Muscle of leg (tissue), 11 donors: ENCODE results near the gene EP400. TPM values are rescaled to one million over a fixed set of nuclear protein-coding genes. Genes with fewer than 3 reads are reported as not detected.

Source experiments
- DNase-seq: peaks from one replicate; pipeline ENCODE4 v3.0.0; 2013
- H3K27ac ChIP-seq: one replicate; pipeline ENCODE4 v1.5.1; 2013; ENCODE audit warnings: mild to moderate bottlenecking, low read length, control low read depth
- H3K27me3 ChIP-seq: one replicate; pipeline ENCODE4 v1.6.1; 2013; ENCODE audit warnings: low read length; ENCODE audit not compliant: control insufficient read depth, insufficient read depth
- H3K36me3 ChIP-seq: one replicate; pipeline ENCODE4 v1.6.1; 2013; ENCODE audit warnings: low read length; ENCODE audit not compliant: control insufficient read depth, insufficient read depth
- H3K4me1 ChIP-seq: one replicate; pipeline ENCODE4 v1.6.1; 2013; ENCODE audit warnings: low read length; ENCODE audit not compliant: control insufficient read depth, insufficient read depth
- H3K4me3 ChIP-seq: one replicate; pipeline ENCODE4 v1.5.1; 2013; ENCODE audit warnings: low read length, control low read depth
- H3K9me3 ChIP-seq: replicated peaks from 2 replicates; pipeline ENCODE4 v1.6.1; 2013; ENCODE audit warnings: low read depth, low read length; ENCODE audit not compliant: control insufficient read depth
- WGBS: methylation state at CpG from one replicate; pipeline ENCODE4 v1.1.5; 2013; ENCODE audit warnings: missing lambda C conversion rate; ENCODE audit not compliant: insufficient coverage; 5-methylcytosine and 5-hydroxymethylcytosine counted together
- polyA plus RNA-seq, 8 donors: library from polyadenylated mRNA; unstranded; fragments of 120-200 nt; gene quantifications; one replicate each; pipeline versions ENCODE4 v1.2.1 to v1.2.3, GENCODE V29; 2013; ENCODE audit warnings: inconsistent platforms in 1 of 8, low replicate concordance in 1 of 8; ENCODE audit not compliant: insufficient read length in 8 of 8, insufficient read depth in 1 of 8
- total RNA-seq: library from RNA; stranded (reverse); fragments of 120-200 nt; gene quantifications from one replicate; pipeline ENCODE4 v1.2.4, GENCODE V29; 2013

The EP400 gene
- total and polyA plus RNA-seq, 9 donors = 9.0 to 30.5 (median 22.7) TPM

DNA sequence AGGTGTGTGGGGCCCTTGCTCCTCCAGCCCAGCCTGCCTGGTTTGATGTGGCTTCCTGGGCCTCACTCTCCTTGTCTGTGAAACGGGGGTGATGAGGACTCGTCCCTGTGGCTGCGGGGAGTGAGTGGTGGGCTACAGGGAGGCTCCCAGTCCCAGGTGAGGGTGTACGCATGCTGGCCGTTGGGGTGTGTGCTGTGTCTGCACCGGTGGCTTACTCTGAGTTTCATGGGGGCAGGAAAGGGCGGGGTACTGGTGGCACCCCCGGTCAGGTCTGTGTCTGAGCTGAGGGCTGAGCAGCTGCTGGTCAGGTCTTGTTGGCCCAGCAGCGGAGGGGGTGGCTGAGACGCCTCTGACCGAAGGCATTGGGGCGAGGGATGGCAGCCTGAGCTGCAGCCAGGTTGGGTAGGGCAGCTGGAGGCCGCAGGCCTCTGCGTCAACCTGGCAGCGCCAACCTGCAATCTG, 44.1 kb upstream of the EP400 start:
- Histone ChIP-seq H3K4me1 (peaks cover 19% of the 10 kb centered on the region), H3K27ac (no peak overlapping the region), H3K9me3 (no peaks in the 10 kb centered on the region), H3K4me3 (no peak overlapping the region), H3K36me3 (peaks cover 46% of the 10 kb centered on the region), H3K27me3 (no peaks in the 10 kb centered on the region)
- no peak for DNase-seq
- WGBS = 92% methylated on average over 13 of the region's 15 CpGs

DNA sequence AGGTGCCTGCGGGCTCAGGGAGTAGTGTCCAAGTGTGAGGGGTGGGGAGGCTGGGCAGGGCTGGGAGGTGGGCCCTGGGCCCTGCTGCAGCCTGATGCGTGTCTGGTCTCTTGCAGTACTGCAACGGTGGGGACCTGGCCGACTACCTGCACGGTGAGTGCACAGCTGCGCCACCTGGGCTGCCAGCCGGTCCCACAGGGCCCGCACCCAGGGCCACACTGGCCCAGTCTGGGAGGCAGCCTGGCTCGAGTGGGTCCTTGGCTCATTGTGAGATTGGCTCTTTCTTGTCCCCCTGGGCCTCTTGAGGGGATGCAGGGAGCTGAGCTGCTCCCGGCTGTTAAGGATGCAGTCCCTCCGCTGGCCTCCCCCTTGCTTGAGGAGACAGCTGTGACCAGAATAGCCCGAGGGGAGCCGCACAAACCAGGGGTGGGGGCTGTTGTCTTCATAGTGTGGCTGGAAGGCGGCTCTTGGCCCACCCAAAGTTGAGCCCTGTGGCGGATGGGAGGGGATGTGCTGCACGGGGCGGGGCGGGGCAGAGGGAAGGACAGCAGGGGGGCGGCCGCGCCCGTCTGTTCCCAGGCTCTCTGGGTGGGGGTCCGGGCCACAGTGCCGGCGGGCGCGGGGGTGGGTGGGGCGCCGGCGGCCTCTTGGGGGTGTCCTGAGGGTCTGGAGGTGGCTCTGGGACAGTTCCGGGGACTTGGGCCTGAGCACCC, 42.2 kb upstream of the EP400 start:
- H3K27ac ChIP-seq = no peak overlapping the region
- H3K4me3 ChIP-seq = no peak overlapping the region
- H3K9me3 ChIP-seq = no peaks in the 10 kb centered on the region
- DNase-seq = no peak
- H3K4me1 ChIP-seq = peaks cover 12% of the 10 kb centered on the region
- H3K27me3 ChIP-seq = no peaks in the 10 kb centered on the region
- H3K36me3 ChIP-seq = peaks cover 56% of the 10 kb centered on the region
- WGBS = 90% methylated on average over 24 of the region's 31 CpGs

DNA sequence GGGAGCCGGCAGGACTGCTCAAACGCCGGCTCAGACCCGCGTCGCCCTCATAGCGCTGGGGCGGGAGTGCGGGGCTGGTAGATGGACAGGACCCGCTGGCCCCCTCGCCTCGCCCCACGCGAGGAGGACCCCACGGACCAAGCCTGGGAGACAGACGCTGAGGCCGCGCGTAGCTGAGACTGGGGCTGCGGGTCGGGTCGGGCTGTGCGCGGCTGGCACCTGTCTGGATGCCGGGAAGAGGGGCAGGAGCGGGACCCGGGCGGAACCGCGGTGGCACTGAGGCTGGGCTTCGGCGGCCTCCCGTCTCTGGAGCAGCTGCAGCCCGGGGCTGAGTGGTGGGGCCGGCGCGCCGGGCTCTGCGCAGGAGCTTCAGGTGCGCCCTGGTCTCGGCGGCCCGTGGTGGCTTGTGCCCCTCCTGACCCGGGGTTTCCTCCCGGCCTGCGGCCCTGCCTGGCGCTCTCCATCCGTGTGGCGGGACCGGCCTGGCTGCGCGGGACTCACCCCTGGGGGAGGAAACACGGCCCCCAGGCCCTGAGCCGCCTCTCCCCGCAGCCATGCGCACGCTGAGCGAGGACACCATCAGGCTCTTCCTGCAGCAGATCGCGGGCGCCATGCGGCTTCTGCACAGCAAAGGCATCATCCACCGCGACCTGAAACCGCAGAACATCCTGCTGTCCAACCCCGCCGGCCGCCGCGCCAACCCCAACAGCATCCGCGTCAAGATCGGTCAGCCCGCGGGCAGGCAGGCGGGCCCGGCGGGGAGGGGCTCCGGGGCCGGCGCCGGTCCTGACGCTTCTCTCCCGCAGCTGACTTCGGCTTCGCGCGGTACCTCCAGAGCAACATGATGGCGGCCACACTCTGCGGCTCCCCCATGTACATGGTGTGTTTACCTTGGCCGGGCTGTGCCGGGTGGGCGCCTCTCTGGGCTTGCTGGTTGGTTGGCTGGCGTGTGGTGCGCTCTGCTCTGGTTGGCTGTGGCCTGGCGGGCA, 41.4 kb upstream of the EP400 start:
- DNase-seq = no peak
- no peak overlapping the region for H3K27ac ChIP-seq
- H3K4me3 ChIP-seq = no peak overlapping the region
- 95% methylated on average over 92 of the region's 96 CpGs for WGBS
- H3K9me3 ChIP-seq = no peaks in the 10 kb centered on the region
- H3K36me3 ChIP-seq = peaks cover 61% of the 10 kb centered on the region
- no peaks in the 10 kb centered on the region for H3K27me3 ChIP-seq
- H3K4me1 ChIP-seq = peaks cover 5% of the 10 kb centered on the region

DNA sequence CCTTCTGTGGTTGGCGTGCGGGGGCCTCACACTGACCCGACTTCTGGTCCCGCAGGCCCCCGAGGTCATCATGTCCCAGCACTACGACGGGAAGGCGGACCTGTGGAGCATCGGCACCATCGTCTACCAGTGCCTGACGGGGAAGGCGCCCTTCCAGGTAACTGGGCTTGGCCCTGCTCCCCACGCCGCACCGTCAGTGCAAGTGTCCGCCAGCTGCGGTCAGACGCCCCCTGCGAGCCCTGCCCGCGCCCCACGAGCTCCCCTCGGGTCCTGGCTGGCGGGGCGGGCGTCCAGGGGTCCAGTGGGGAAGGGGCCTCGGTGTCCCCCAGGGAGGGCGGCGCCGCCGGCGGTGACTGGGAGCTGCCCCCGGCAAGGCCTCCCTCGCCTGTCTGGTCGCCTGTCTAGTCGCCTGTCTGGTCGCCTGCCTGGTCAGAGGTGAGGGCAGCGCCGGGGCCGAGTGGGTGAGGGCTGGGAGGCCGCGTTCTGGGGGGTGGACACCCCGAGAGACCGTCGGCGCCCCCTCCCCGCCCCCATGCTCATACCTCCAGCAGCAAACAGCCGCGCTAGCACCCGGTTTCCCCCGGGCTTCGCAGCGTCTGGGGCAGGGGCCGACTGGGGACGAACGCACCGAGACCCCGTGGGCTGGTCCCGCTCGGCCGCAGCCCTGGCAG, 40.5 kb upstream of the EP400 start:
- Histone ChIP-seq H3K36me3 (peaks cover 64% of the 10 kb centered on the region), H3K9me3 (no peaks in the 10 kb centered on the region), H3K4me1 (peaks cover 5% of the 10 kb centered on the region), H3K27ac (no peak overlapping the region), H3K27me3 (no peaks in the 10 kb centered on the region), H3K4me3 (no peak overlapping the region)
- 95% methylated on average over 48 of the region's 61 CpGs for WGBS
- no peak for DNase-seq

DNA sequence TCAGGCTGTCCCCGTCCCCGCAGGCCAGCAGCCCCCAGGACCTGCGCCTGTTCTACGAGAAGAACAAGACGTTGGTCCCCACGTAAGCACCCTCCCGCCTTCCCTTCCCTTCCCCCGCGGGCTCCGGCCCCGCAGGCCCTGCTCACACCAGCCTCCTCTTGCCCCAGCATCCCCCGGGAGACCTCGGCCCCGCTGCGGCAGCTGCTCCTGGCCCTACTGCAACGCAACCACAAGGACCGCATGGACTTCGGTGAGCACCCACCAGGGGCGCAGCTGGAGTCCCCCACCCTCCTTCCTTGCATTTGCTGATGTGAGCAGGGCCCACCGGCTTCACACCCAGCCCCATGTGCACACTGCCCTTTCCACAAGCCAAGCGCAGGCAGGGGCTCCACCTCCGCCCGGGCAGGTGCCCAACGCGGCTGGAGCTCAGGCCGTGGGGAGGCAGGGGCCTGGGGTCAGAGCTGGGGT, 40.0 kb upstream of the EP400 start:
- Histone ChIP-seq H3K36me3 (peaks cover 65% of the 10 kb centered on the region), H3K27ac (no peak overlapping the region), H3K4me3 (no peak overlapping the region), H3K9me3 (no peaks in the 10 kb centered on the region), H3K27me3 (no peaks in the 10 kb centered on the region), H3K4me1 (peaks cover 5% of the 10 kb centered on the region)
- no peak for DNase-seq
- 91% methylated on average over 23 of the region's 26 CpGs for WGBS

DNA sequence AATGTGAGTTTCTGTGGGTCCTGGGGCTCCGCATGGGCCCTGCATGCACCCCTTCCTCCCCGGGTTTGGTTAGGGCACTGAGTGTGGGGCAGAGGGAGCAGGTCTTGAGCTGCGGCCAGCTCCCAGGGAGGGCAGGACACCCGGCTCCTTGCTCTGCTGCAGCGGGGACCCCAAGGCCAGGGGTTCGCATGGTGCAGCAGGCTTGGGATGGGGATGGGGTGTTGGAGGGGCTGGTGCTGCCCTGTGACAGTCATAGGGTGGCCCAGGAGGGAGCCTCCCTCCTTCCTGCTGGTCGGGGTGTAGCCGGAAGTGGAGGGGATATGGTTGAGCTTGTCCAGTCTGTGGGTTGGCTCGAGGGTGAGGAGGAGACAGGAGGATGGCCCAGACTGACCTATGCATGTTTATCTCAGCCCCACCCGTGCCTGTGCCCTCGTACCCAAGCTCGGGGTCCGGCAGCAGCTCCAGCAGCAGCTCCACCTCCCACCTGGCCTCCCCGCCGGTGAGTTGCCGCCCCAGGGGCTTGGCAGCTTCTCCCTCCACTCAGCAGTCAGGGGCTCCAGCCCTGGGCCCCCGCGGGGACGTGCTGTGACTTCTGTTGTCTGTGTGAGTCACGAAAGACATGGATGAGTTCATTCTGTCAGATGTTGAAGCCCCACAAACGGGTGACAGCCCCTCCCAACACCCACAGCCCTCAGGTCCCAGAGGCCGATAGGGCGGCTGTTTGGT, 39.3 kb upstream of the EP400 start:
- Histone ChIP-seq H3K27ac (no peak overlapping the region), H3K4me1 (peaks cover 5% of the 10 kb centered on the region), H3K9me3 (no peaks in the 10 kb centered on the region), H3K4me3 (no peak overlapping the region), H3K27me3 (no peaks in the 10 kb centered on the region), H3K36me3 (peaks cover 72% of the 10 kb centered on the region)
- WGBS = 84% methylated on average over 6 of the region's 23 CpGs
- no peak for DNase-seq

DNA sequence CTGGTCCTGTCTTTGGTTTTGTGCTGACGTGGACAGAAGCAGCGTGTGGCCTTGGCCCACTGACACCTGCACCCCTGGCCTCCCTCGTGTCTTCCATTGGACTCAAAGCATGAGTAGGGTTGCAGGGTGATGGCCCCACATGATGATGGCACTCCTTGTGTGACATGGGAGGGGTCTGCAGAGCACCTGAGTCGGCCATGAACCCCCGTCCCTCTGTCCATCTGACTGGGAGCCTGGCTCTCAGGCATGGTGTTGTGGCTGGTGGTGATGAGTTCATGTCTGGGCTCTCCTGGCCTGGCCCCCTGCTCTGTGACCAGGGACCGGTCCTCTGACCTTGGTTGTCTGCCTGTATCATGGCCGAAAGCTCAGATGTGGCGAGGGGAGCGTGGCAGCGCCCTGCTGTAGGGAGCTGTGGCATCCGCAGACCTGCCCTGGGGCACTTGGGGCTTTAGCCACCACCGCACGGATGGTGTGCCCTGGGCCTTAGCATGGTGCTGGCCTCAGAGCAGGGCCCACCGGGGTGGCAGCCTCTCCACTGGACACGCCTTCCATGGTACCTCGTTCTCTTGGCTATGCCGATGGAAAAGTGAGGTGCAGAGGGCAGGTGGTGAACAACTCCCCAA, 38.6 kb upstream of the EP400 start:
- H3K27ac ChIP-seq = no peak overlapping the region
- peaks cover 78% of the 10 kb centered on the region for H3K36me3 ChIP-seq
- no peak for DNase-seq
- no peak overlapping the region for H3K4me3 ChIP-seq
- H3K9me3 ChIP-seq = no peaks in the 10 kb centered on the region
- WGBS = 93% methylated on average over 15 of the region's 17 CpGs
- H3K4me1 ChIP-seq = peaks cover 5% of the 10 kb centered on the region
- no peaks in the 10 kb centered on the region for H3K27me3 ChIP-seq

DNA sequence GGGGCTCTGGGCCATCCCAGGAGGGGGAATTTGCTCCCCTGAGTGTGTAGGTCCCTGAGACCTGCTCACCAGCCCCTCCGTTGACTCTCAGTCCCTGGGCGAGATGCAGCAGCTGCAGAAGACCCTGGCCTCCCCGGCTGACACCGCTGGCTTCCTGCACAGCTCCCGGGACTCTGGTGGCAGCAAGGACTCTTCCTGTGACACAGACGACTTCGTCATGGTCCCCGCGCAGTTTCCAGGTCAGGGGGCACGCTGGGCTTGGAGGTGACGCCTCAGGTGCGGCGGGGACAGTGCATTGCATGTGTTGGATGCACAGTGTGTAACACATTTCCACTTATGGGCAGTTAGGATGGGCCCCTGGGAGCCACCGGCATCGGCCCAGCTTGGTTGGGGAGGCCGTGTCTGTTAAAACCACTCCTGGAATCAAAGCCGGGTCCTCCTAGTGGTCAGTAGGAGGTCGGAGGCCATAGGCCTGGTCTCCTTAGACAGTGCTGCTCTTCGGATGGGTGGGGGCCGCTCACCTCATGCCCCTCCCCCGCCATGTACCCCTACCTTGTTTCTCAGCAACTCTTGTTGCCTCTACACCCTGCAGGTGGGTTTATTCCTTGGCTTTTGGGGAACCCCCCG, 37.8 kb upstream of the EP400 start:
- DNase-seq = no peak
- Histone ChIP-seq H3K4me3 (no peak overlapping the region), H3K4me1 (peaks cover 5% of the 10 kb centered on the region), H3K9me3 (no peaks in the 10 kb centered on the region), H3K36me3 (peaks cover 80% of the 10 kb centered on the region), H3K27me3 (no peaks in the 10 kb centered on the region), H3K27ac (no peak overlapping the region)
- 82% methylated on average over 11 of the region's 22 CpGs for WGBS
